Activated CD4-positive, alpha-beta T cell treated with anti-CD3 and anti-CD28 coated beads for 36 hours (primary cell): Measurements from ENCODE around the gene SULT2A1. TPM values are rescaled to one million over a fixed set of nuclear protein-coding genes. Genes with fewer than 3 reads are reported as not detected.
A peak's percentile ranks its signal among the peaks of the same experiment; 100 is the strongest.
"Not testable (repeated sequence)": the region's sequence is repeated elsewhere in the genome, so short reads cannot be mapped to it uniquely, and the experiment has no call there.

Experiments used
- ATAC-seq: fragments of 200-7000 bp; cut with Tn5 transposase; one replicate; pipeline ENCODE4 v1.10.0; 2021; ENCODE audit warnings: mild to moderate bottlenecking, moderate library complexity
- CTCF ChIA-PET: fragments of 350-600 bp; sonication (Branson Sonifier 250); formaldehyde crosslinking; loops from one replicate; lab custom pipeline; 2021; ENCODE audit warnings: antibody characterized with exemption; lab: Charles Lee
- POLR2A ChIA-PET: fragments of 350-600 bp; sonication (Branson Sonifier 250); formaldehyde crosslinking; loops from one replicate; lab custom pipeline; 2021; ENCODE audit warnings: antibody characterized with exemption, inconsistent platforms; lab: Charles Lee
- DNase-seq: peaks from one replicate; pipeline ENCODE4 v3.0.0-alpha.2; 2020
- H3K27ac Mint-ChIP-seq: one replicate; pipeline ENCODE4 v1.8.0; 2021; ENCODE audit warnings: mixed read lengths
- H3K27me3 Mint-ChIP-seq: one replicate; pipeline ENCODE4 v1.8.0; 2021; ENCODE audit warnings: mixed read lengths
- H3K36me3 Mint-ChIP-seq: one replicate; pipeline ENCODE4 v1.8.0; 2021; ENCODE audit warnings: low read depth, mixed read lengths
- H3K4me1 Mint-ChIP-seq: one replicate; pipeline ENCODE4 v1.8.0; 2021; ENCODE audit warnings: mixed read lengths
- H3K4me3 Mint-ChIP-seq: one replicate; pipeline ENCODE4 v1.8.0; 2021; ENCODE audit warnings: mild to moderate bottlenecking, moderate library complexity, mixed read lengths
- H3K9me3 Mint-ChIP-seq: one replicate; pipeline ENCODE4 v1.8.0; 2021; ENCODE audit warnings: low read depth, mixed read lengths
- intact Hi-C, 2 experiments: fragments of 100-400 bp; cut with DNase I in 1 of 2; cut with micrococcal nuclease in 1 of 2; formaldehyde crosslinking; loops; one replicate each; pipeline versions ENCODE4 v1.14.2 to v1.15.1; 2022 to 2024; cut with DNase I, micrococcal nuclease
- total RNA-seq, 2 experiments: library from RNA; stranded (reverse); gene quantifications; one replicate each; pipeline ENCODE4 v1.2.3, GENCODE V29; 2021

SULT2A1 gene
- total RNA-seq, 2 experiments from 2014 or later = not detected

DNA sequence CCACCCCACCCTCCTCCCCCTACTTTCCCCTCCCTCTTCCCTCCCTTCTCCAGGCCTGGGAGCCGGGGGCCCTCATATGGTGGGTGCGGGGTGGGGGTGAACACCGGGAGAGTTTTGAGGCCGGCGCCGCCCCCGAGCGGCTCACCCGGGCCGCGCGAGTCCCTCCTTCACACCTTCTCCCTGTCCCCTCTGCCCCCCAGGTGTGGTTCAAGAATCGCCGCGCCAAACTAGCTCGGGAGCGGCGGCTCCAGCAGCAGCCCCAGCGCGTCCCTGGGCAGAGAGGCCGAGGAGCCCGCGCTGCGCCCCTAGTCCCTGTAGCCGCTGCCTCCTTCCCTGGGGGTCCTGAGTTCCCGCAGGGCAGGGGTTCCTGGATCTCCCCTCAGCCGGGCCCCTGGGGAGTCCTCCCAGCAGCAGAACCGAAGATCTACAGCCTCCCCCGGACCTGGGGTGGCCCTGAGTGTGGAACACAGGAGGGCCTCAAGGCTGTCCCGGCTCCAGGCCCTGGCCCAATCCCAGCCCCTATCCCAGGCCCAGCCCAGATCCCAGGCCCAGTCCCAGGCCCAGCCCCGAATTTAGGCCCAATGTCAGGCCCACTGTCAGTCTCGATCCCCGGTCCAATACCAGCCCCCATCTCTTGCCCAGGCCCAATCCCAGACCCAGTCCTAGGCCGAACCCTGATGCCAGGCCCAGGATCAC, 25.4 kb downstream of the SULT2A1 start:
- no peak for ATAC-seq

DNA sequence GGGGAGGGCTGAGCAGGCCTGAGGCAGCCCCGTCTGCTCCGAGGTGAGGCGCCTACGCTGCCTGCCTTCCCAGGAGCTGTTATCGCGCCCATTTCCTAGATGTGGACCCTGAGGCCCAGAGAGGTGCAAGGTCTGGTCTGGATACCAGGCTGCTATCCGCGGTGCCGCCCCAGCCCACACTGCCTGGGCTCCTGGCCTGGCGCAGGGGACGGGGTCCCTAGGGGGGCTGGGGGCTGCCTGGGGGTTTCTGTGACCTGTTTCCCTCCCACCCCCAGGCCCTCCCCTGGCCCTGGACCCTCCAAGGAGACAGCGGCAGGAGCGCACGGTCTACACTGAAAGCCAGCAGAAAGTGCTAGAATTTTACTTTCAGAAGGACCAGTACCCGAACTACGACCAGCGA, 26.3 kb downstream of the SULT2A1 start:
- H3K36me3 Mint-ChIP-seq, CTCF ChIA-PET, H3K4me1 Mint-ChIP-seq, H3K27ac Mint-ChIP-seq, POLR2A ChIA-PET, H3K9me3 Mint-ChIP-seq, ATAC-seq, DNase-seq, intact Hi-C loops, H3K4me3 Mint-ChIP-seq: not testable (repeated sequence)
- H3K27me3 Mint-ChIP-seq = peaks cover 16% of the 10 kb centered on the region

More for the DNA sequence above, 25.4 kb downstream of the SULT2A1 start:
- intact Hi-C loops = no loop called here
- Mint-ChIP-seq H3K9me3 (no peaks in the 10 kb centered on the region), H3K4me3 (no peak overlapping the region), H3K27ac (no peak overlapping the region), H3K27me3 (peaks cover 16% of the 10 kb centered on the region), H3K4me1 (no peaks in the 10 kb centered on the region), H3K36me3 (no peaks in the 10 kb centered on the region)
- CTCF ChIA-PET = no interaction called here
- DNase-seq = no peak
- POLR2A ChIA-PET = no interaction called here

DNA sequence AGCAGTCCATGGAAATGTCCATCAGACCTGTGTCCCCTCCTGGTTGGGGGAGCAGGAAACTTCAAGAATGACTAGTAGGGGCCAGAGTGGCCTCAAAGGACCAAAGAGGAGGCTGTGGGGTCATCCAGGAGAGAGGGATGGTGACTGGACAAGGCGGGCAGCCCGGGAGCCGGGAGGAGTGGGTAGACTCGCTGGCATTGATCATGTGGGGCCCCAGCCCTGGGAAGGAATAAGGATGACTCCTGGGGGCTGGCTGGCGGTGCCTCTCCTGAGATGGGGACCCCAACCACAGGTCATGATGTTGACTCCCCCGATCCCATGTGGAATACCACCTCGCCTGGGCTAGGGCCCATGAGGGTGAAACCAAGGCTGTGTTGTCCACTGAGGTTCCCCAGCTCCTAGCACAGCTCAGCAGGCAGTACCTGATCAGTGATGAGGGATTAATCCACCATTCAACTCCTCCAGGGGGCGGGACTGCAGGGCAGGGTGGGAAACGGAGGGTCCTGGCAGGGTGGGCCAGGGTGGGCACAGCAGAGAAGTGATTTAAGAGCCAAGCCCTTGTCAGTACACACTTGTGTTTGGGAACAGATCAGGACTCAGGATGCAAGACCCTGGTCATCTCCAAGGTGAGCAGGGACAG, 27.3 kb downstream of the SULT2A1 start, which contains the start of gene TPRX2:
TPRX2 (plus strand) TSS at position 590 of the 640 bp plus-strand sequence; CDS start at position 602, 12 bp downstream.
- H3K4me1 Mint-ChIP-seq, H3K36me3 Mint-ChIP-seq, H3K9me3 Mint-ChIP-seq, ATAC-seq, H3K27ac Mint-ChIP-seq, intact Hi-C loops, DNase-seq, POLR2A ChIA-PET, CTCF ChIA-PET, H3K4me3 Mint-ChIP-seq: not testable (repeated sequence)
- H3K27me3 Mint-ChIP-seq = peaks cover 16% of the 10 kb centered on the region

DNA sequence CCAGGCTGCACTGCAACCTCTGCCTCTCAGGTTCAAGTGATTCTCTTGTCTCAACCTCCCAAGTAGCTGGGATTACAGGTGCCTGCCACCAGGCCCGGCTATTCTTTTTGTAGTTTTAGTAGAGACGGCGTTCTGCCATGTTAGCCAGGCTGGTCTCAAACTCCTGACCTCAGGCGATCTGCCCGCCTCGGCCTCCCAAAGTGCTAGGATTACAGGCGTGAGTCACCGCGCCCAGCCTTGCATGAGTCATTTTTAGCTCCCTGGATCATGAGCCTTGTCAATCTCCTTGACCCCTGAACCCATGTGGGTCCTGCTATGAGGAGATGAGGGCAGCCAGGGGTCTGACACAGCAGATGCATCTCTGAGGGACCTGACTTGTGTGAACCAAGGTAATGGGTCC, 27.9 kb downstream of the SULT2A1 start:
- H3K36me3 Mint-ChIP-seq, H3K27ac Mint-ChIP-seq, DNase-seq, POLR2A ChIA-PET, H3K4me3 Mint-ChIP-seq, H3K4me1 Mint-ChIP-seq, intact Hi-C loops, CTCF ChIA-PET, ATAC-seq, H3K9me3 Mint-ChIP-seq: not testable (repeated sequence)
- H3K27me3 Mint-ChIP-seq = peaks cover 14% of the 10 kb centered on the region

DNA sequence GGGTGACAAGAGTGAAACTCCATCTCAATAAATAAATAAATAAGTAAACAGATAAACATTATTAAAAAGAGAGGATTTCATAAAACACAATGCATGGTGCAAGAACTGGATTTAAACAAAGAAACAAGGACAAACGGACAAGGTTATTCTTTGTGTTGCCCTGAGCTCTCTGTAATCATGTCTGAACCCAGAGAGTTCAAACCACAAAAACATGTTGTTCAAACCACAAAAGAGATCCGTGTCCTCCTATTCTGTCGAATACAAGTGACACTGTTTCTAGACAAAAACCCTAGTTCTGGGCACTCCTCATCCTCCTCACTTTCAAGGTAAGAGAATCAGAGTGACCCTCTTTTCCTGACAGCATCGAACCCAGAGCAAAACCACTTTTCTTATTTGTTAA, 31.7 kb downstream of the SULT2A1 start:
- Mint-ChIP-seq H3K36me3 (no peaks in the 10 kb centered on the region), H3K9me3 (no peaks in the 10 kb centered on the region), H3K4me1 (peaks cover 10% of the 10 kb centered on the region), H3K27ac (no peak overlapping the region), H3K27me3 (peaks cover 25% of the 10 kb centered on the region), H3K4me3 (no peak overlapping the region)
- ATAC-seq (no peak), DNase-seq (no peak)
- POLR2A ChIA-PET = no interaction called here
- intact Hi-C loops = no loop called here
- CTCF ChIA-PET = interaction anchor here (1.8 kb wide), 1 partner anchor 14 kb away, joined by 7 read pairs; no protein-coding TSS in a partner anchor

DNA sequence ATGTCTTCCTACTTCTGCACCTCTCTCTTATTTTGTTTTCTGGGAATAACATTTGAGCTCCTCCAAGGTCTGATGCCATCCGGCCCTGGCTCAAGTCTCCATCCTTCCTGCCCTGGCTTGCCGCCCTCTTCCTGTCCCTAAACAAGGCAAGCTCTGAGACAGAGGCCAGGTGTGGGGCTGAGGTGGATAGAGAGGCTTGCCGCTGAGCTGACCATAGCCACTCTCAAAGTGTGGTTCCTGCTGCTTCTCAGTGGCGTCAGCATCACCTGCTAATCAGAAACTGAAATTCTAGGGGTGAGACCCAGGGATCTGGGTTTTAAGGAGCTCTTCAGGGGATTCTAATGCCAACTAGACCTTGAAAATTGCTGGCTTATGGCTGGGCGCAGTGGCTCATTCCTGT, 33.1 kb downstream of the SULT2A1 start:
- no peak overlapping the region for H3K4me3 Mint-ChIP-seq
- no peaks in the 10 kb centered on the region for H3K9me3 Mint-ChIP-seq
- H3K27me3 Mint-ChIP-seq = peaks cover 32% of the 10 kb centered on the region
- no peak overlapping the region for H3K27ac Mint-ChIP-seq
- ATAC-seq (no peak), DNase-seq (no peak)
- ChIA-PET POLR2A (interaction anchor here (0.6 kb wide), 1 partner anchor 206 kb away, joined by 6 read pairs; no protein-coding TSS in a partner anchor), CTCF (interaction anchor here (0.7 to 1.8 kb wide), 3 partner anchors 16 to 277 kb away, joined by 3 to 7 read pairs (median 3); no protein-coding TSS in a partner anchor)
- intact Hi-C loops = no loop called here
- peaks cover 11% of the 10 kb centered on the region for H3K4me1 Mint-ChIP-seq
- H3K36me3 Mint-ChIP-seq = no peaks in the 10 kb centered on the region

DNA sequence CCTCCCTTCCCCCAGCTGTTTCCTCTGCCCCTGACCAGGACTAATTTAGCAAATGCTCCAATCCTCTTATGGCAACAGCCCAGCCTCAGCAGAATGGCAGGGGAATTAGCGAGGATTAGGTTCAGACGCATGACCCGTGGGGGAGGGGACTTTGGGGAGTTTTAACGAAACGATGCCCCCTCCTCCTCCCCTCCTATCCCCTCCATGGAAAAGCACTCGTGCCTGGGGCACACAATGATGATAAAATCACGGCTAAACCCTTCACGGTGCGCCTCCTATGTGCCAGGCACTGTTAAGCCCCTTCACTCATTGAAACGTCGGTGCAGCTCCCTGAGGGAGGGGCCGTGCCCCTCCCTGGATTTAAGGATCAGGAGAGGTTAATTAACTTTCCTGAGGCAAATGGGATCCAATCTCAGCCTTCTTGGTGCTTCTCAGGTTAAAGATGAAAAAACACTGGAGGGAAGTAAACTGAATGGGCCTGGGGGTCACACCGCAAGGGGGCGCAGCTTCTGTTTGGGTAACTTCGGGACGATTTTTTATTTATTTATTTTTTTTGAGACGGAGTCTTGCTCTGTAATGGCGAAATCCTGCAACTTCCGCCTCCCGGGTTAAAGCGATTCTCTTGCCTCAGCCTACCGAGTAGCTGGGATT, 37.2 kb downstream of the SULT2A1 start:
- H3K4me3 Mint-ChIP-seq = peak overlapping the region; percentile 47
- CTCF ChIA-PET = interaction anchor here (0.7 to 4.5 kb wide), 5 partner anchors 20 to 328 kb away, joined by 3 to 18 read pairs (median 3); no protein-coding TSS in a partner anchor

DNA sequence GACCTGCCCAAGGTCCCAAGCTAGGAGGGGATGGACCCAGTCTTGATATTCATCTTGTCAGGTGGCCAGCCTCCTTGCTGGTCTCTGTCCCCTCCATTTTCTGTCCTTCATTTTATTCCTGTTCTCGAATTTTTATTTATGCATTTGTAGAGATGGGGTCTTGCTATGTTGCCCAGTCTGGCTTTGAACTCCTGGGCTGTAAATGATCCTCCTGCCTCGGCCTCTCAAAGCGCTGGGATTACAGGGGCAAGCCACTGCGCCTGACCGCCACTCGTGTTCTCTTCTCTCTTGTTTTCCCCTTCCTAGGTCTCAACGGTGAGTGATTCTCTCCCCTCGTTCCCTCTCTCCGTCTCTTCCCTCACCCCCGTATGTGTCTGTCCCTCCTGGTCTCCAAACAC, 37.7 kb downstream of the SULT2A1 start:
- Mint-ChIP-seq H3K36me3 (no peaks in the 10 kb centered on the region), H3K4me1 (peaks cover 5% of the 10 kb centered on the region), H3K9me3 (no peaks in the 10 kb centered on the region), H3K4me3 (no peak overlapping the region), H3K27ac (no peak overlapping the region), H3K27me3 (peaks cover 40% of the 10 kb centered on the region)
- ChIA-PET CTCF (interaction anchor here (0.8 to 4.5 kb wide), 3 partner anchors 21 to 113 kb away, joined by 3 to 18 read pairs (median 3); no protein-coding TSS in a partner anchor), POLR2A (no interaction called here)
- no peak for ATAC-seq
- intact Hi-C loops = no loop called here
- no peak for DNase-seq

More for the DNA sequence above, 37.2 kb downstream of the SULT2A1 start:
- Mint-ChIP-seq H3K27me3 (peaks cover 40% of the 10 kb centered on the region), H3K9me3 (no peaks in the 10 kb centered on the region), H3K4me1 (peaks cover 8% of the 10 kb centered on the region), H3K36me3 (no peaks in the 10 kb centered on the region), H3K27ac (no peak overlapping the region)
- DNase-seq = peak; percentile 79
- intact Hi-C loops = loop anchor here (1.0 kb wide), 1 partner anchor 14 kb away; no protein-coding TSS in a partner anchor
- ATAC-seq = peak; percentile 19
- POLR2A ChIA-PET = interaction anchor here (0.7 kb wide), 1 partner anchor 18 kb away, joined by 3 read pairs; no protein-coding TSS in a partner anchor

DNA sequence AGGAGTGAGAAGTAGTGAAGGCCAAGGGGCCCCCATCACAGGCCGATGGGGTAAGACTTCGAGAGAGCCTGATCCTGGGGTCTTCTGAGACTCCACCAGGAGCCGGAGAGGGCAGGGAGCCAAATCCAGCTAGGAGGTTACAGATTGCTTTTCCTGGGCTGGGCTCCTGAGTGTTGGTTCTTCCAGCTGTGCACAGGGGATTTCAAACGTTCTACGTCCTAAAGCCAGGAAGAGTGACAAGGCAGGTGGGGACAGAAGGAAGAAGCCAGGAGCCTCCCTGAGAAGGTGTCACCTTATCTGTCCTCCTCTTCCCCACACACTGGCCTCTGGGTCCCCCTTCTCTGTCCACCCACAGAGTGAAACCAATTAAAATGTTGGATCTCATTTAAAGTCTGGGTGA, 43.2 kb downstream of the SULT2A1 start:
- H3K27ac Mint-ChIP-seq = no peak overlapping the region
- intact Hi-C loops = no loop called here
- H3K36me3 Mint-ChIP-seq = no peaks in the 10 kb centered on the region
- no peak overlapping the region for H3K4me3 Mint-ChIP-seq
- no peaks in the 10 kb centered on the region for H3K9me3 Mint-ChIP-seq
- CTCF ChIA-PET = interaction anchor here (1.3 to 1.9 kb wide), 2 partner anchors 8 to 26 kb away, joined by 3 to 5 read pairs; no protein-coding TSS in a partner anchor
- DNase-seq = no peak
- H3K4me1 Mint-ChIP-seq = no peaks in the 10 kb centered on the region
- peaks cover 15% of the 10 kb centered on the region for H3K27me3 Mint-ChIP-seq
- ATAC-seq = no peak
- POLR2A ChIA-PET = no interaction called here

DNA sequence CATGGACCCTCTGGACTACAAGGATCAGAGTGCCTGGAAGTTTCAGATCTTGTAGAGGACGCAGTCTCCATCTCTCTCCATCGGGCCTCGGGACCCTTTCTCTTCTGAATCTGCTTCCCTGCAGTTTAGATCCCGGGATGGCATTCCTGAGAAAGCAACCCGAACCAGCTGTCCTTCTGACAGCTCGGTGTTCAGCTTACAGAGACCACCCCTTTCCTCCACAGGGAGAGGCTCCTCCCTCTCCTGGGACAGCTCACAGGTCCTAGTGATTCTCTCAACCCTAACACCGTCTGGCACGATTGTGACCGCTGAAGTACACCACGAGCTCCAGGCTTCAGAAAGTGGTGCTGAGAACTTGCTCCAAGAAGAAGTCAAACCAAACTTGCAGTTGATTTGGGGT, 46.2 kb downstream of the SULT2A1 start:
- intact Hi-C loops = no loop called here
- H3K27ac Mint-ChIP-seq = no peak overlapping the region
- DNase-seq (no peak), ATAC-seq (no peak)
- POLR2A ChIA-PET = interaction anchor here (0.7 kb wide), 1 partner anchor 318 kb away, joined by 3 read pairs; no protein-coding TSS in a partner anchor
- CTCF ChIA-PET = interaction anchor here (0.8 to 1.7 kb wide), 3 partner anchors 12 to 62 kb away, joined by 3 to 6 read pairs (median 4); no protein-coding TSS in a partner anchor
- no peak overlapping the region for H3K4me3 Mint-ChIP-seq
- H3K9me3 Mint-ChIP-seq = no peaks in the 10 kb centered on the region
- H3K4me1 Mint-ChIP-seq = no peaks in the 10 kb centered on the region
- H3K27me3 Mint-ChIP-seq = peaks cover 9% of the 10 kb centered on the region
- no peaks in the 10 kb centered on the region for H3K36me3 Mint-ChIP-seq

DNA sequence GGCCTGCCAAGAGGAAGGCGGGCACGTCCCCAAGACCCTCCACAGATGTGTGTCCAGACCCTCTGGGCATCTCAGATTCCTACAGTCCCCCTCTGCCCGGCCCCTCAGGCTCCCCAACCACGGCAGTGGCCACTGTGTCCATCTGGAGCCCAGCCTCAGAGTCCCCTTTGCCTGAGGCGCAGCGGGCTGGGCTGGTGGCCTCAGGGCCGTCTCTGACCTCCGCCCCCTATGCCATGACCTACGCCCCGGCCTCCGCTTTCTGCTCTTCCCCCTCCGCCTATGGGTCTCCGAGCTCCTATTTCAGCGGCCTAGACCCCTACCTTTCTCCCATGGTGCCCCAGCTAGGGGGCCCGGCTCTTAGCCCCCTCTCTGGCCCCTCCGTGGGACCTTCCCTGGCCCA, 46.7 kb downstream of the SULT2A1 start:
- CTCF ChIA-PET = interaction anchor here (0.8 to 1.7 kb wide), 3 partner anchors 11 to 63 kb away, joined by 3 to 6 read pairs (median 4); no protein-coding TSS in a partner anchor
- no peak overlapping the region for H3K27ac Mint-ChIP-seq

More for the DNA sequence above, 46.7 kb downstream of the SULT2A1 start:
- Mint-ChIP-seq H3K4me1 (no peaks in the 10 kb centered on the region), H3K27me3 (peaks cover 7% of the 10 kb centered on the region), H3K36me3 (no peaks in the 10 kb centered on the region), H3K4me3 (no peak overlapping the region), H3K9me3 (no peaks in the 10 kb centered on the region)
- ATAC-seq (no peak), DNase-seq (no peak)
- POLR2A ChIA-PET = no interaction called here
- intact Hi-C loops = no loop called here
